Measurements from ENCODE around the gene MAPKAPK2.

Gene MAPKAPK2

DNA sequence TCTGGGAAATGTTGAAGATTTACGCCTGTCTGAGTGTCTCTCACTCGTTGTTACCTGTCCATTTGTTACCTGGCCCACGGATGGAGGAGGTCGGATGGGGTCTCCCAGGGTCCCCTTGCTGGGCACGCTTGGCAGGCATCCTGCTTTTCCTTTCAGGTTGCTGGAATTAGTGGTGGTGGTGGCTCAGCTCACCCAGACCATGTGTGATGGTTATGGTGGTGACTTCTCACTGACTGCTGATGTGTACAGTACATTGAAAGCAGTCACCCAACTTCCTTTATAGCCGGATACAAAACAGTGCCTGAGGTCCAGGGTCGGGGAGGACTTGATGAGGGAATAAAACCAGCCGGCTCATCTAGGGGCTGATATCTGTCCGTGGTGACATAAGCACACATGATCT lies 19.5 kb downstream of the MAPKAPK2 start:
- DNase-seq (ENCODE audit: low spot score): no peak

DNA sequence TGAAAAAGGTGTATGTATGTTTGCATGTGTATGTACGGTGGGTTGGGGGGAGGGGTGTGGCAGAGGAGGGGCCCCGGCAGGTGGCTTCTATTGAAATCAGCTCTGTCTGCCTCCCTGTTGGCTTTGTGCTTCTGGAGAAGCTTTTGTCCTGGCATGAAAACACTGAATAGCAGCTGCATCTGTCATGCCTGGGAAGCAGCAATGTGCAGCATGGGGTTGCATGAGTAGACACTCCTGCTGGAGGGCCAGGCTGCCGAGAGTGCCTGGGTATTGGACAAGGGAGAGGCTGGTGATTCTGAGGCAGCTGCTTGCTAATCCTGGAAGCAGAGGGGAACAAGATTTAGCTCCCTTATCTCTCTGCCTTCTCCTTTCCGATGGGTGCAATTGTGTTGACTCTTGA lies 20.5 kb downstream of the MAPKAPK2 start:
- DNase-seq (ENCODE audit: low spot score): peak; percentile 83

DNA sequence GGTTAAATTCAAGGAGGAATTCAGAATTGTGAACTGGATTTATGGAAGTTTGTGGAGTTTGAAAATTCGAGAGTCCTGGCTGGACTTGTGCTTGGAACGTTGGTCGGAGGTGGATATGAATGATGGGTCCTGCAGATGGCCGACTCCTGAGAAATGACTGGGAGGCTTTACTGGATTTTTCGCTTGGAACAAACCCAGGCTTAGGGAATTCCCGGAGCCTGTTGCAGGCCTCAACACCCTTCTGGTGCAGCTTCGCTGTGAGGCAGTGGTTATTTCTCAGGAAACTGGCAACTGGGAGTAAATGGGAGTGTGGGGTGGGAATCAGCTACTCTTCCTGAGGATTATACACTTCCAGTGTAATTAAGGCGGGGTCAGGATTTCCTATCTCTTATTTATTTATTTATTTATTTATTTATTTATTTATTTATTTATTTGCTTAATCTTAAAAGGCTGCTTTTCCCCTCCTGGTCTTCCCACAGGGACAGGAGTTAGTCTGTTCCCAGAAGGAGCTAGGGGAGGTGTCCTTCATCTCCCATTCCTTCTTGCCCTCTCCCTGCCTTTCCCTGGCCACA lies 21.1 kb downstream of the MAPKAPK2 start:
- no peak for DNase-seq (ENCODE audit: low spot score)

DNA sequence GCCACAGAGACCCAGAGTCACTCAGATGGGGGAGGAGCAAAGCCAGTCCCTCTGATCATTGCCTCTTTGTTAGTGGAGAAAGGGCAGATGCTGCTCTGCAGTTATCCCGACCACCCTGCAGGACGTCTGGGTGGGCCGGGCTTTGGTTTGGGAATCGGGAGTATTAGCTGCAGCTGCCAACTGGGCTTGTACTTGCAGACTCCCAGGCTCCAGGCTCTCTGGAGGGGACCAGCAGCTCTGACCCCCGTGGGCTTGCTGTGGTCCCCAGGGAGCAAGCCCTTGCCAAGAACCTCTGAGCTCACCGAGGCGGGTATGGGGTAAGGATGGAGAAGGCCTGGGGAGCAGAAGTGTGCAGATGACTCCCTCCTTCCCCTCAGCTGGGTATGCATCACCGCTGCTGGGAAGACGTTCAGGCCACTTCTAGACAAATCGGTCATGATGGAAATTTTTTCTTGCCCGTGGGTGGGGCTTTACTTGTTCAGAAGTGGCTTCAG lies 21.6 kb downstream of the MAPKAPK2 start:
- peak; percentile 91 for DNase-seq (ENCODE audit: low spot score)

DNA sequence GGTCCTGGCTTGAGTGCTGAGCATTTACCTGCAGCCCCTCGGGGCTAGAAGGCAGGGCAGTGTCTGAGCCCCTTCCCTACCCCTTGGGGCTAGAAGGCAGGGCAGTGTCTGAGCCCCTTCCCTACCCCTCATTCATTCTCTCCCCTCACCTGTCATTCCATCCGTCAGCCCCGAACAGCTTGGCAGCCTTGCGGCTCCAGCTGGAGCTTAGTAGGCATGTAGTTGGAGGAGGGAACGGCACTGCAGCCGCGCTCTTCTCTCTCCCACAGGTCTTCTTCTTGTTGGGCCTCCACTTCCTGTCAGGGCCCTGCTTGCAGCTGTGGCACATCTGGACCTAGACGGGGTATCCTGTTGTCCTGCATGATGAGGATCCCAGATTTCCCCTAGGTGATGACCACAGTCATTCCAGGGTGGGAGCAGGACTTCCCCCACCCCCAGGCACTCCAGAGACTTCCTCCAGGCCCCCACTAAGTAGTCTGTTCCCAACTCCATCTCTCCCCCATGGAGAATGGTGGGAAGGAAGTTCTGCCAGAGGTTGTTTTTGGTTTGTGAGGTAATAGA lies 22.2 kb downstream of the MAPKAPK2 start:
- DNase-seq (ENCODE audit: low spot score): no peak

DNA sequence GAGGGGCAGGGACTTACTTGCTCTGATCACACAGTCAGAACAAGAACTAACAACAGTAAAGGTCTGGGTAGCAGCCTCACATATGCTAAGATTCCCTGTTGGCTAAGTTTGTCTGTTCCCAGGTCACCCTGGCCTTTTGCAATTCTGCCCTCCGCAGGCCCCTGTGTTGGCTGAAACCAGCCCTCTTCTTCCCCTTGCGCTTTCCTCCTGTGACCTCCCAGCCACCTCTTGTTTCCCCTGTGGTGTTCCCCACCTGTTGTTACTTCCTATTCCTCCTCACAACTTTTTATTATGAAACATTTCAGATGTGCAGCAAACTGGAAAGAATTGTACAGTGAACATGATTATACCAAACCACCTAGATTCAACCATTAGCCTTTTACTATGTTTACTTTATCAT lies 23.4 kb downstream of the MAPKAPK2 start:
- no peak for DNase-seq (ENCODE audit: low spot score)

DNA sequence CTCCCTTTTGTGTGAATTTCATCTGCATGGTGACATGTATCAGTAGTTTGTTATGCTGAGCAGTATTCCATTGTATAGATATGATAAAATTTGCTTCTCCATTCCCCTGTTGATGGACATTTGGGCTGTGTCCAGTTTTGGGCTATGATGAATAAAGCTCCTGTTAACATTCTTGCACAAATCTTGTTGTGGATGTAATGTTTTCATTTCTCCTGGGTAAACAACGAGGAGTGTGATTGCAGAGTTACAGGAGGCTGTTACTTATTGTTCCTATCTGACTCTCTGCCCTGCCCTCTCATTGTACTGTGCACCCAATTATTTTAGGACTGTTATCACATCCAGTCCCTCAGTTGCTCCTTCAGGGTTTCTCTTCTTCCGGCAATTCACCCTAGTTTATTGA lies 24.2 kb downstream of the MAPKAPK2 start:
- no peak for DNase-seq (ENCODE audit: low spot score)

DNA sequence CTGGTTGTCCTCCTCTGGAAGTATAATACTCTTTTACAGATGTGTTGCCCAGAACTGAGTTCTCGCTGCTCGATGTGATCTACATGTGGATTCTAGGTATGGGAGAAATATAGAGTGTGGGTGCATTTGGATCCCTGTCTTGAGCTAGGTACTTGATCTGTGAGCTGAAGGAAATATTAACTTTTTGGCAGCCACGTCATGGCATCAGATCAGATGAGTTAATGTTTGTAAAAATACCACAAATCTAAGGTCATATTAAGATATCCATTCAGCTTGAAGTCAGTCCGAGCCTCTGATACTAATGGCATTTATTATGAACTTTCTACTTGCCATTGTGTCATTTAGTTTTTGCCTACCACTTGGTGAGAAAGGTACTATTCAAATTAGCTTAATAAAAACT lies 24.6 kb downstream of the MAPKAPK2 start:
- no peak for DNase-seq (ENCODE audit: low spot score)

DNA sequence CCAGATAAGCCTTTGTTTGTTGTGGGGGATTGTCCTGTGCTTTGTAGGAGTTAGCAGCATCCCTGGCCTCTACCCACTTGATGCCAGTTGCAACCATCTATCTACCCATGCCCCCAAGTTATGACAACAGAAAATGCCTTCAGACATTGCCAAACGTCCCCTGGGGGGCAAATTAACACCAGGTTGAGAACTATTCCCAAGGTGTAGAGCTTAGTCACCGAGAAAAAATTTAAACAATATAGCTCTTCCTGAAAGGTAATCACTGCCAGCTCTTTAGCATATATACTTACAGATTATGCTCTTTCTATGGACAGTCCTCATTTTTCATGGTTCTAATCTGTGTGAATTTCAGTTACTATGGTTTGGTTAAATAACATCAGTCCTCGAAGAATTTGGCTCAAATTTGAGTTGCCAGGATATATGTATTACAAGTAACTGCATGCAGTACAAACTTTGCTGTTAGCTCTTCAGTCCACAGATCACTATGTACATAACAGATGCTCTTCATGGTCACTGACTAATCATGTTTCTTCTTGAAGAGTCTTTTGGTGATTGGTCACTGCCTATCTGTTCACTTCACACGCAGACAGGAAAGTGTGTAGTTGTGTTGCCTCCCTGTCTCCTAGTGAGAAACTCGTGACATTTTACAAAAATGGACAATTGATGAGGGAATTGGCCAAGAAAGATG lies 25.2 kb downstream of the MAPKAPK2 start:
- DNase-seq (ENCODE audit: low spot score): no peak

DNA sequence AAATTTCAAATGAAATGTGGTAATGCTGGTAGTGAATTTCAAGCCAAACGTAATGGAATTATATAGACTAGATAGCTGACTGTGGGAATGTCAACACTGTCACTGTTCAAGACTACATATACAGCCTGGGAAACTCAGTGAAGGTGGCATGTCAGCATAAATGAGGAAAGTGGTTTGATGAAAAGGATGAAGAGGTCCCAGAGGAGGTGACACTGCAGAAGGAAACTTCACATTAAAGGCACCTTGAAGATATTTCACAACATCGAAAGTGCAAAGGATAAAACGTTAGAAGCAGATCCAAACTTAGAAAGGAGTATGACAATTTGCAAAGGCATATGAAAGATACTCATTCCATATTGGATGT lies 25.7 kb downstream of the MAPKAPK2 start:
- DNase-seq (ENCODE audit: low spot score): no peak

DNA sequence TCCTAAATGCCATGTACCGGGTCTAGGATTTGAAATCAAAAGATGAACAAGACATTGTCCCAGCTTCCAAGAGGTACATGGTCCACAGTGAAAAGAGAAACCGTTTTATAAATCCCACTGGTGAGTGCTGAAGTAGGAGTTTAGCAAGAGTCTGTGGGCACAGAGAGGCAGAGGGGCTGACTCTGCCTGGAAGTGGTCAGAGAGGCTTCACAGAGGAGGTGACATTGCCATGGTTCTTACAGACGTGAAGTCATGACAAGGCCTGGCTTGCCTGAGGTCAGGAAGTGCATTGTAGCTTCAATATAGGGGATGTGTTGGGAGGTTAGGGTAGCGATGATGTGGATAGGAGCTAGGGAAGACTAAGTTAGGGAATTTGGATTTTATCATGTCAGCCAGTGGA lies 28.4 kb downstream of the MAPKAPK2 start:
- DNase-seq (ENCODE audit: low spot score): no peak

DNA sequence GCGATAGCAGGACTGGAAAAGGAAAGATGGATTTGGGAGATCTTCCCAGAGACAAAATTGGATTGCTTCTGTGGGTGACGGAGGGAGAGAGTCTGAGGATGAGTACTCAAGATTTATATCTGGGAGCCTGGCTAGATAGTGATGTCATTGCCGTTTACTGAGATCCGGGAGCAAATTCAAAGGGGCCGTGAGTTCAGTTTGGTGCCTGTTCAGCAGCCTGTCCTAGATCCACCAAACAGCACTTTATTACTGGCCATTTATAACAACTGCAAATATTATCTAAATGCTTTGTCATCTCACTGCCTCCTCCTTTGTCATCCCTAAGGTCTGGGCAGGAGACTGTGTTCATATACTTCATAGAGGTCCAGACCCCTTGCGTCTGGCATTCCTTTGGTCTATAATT lies 29.2 kb downstream of the MAPKAPK2 start:
- peak; percentile 29 for DNase-seq (ENCODE audit: low spot score)

DNA sequence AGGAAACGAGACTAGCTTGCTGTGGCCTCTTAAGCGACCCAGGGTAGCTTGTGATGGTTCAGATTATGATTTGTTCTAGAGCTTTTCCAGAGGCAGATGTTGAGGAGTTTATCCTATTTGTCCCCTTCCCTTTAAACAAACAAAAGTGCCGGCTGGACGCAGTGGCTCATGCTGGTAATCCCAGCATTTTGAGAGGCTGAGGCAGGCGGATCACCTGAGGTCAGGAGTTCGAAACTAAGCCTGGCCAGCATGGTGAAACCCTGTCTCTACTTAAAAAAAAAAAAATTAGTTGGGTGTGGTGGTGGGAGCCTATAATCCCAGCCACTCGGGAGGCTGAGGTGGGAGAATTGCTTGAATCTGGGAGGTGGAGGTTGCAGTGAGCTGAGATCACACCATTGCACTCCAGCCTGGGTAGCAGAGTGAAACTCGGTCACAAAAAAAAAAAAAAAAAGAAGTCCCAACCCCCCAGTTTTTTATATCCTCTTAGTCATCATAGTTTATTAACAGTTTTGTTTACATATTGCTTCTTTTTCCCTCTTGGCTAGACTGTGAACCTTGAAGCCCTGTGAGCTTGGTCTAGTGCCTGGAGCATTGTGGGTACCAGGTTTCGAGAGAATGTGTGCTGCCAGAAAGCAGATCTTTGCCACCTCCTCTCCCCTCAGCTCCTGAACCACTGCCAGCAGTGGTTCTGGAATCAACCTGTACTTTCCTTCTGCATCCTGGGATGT lies 29.8 kb downstream of the MAPKAPK2 start:
- DNase-seq (ENCODE audit: low spot score): peak; percentile 39

DNA sequence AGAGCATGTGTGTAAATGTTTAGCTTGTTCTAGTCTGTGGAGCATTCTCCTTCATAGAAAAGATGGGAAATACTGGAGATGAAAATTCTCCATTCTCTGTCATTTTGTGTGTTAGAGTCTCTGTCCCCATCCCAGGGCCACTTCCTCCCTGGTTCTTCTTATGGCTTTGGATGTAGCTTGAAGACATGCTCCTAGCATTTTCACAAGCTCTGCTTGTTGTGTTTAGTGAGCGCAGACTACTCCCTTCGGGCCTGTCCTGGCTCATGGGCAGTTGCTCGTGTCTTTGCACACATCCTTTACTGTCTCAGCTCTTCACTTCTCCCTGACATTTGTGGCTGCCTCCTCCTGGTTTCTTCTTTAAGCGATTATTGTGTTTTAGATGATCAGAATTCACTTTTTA lies 30.4 kb downstream of the MAPKAPK2 start:
- no peak for DNase-seq (ENCODE audit: low spot score)

DNA sequence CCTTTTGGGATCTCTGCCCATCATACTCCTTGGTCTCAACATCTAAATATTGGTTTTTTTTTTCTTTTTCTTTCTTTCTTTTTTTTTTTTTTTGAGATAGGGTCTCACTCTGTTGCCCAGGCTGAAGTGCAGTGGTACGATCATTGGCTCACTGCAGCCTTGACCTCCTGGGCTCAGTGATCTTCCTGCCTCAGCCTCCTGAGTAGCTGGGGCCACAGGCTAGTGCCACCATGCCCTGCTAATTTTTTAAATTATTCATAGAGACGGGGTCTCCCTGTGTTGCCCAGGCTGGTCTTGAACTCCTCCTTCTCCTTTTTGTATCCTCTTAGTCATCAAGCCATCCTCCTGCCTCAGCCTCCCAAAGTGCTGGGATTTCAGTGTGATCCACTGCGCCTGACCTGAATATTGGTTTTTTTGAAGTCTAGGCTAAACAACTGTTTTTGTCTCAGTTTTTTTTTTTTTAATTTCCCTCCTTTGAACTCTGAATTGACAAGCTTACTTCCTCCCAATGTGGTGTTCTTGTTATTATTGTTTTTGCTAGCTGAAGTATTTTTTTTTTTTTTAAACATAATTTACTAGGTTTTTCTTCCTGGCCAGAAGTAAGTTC lies 30.9 kb downstream of the MAPKAPK2 start:
- DNase-seq (ENCODE audit: low spot score): no peak

DNA sequence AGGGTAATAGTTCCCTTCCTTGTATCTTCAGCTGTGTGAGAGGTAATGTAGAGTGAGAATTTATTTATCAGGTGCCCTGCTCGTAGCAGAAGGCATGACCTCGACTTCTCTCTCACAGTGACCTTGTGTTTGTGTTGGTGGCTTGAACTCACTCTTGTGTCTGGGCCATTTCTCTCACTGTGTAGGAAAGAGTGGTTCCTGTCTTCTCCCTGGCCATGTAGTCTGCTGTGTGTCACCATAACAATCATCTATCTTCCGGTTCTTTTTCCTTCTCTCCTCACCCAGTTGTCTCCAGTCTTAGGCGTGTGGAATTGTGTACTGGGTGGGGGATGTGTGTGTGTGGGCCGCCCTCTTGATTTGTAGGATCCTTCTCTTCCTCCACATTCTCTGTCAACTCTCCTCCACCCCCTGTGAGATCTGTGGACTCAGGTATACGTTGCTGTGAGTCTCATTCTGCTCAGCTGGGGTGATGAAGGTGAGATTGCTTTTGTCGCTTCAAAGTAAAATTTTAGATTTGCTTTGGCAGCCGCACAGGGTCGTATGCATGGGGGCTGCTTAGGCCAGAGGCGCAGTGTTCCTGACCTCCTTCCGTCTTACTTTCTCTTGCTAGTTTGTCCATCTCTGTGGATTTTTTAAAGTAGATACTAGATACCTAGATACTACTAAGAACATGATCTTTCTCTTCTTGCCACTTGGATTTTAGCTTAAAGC lies 31.6 kb downstream of the MAPKAPK2 start:
- no peak for DNase-seq (ENCODE audit: low spot score)

DNA sequence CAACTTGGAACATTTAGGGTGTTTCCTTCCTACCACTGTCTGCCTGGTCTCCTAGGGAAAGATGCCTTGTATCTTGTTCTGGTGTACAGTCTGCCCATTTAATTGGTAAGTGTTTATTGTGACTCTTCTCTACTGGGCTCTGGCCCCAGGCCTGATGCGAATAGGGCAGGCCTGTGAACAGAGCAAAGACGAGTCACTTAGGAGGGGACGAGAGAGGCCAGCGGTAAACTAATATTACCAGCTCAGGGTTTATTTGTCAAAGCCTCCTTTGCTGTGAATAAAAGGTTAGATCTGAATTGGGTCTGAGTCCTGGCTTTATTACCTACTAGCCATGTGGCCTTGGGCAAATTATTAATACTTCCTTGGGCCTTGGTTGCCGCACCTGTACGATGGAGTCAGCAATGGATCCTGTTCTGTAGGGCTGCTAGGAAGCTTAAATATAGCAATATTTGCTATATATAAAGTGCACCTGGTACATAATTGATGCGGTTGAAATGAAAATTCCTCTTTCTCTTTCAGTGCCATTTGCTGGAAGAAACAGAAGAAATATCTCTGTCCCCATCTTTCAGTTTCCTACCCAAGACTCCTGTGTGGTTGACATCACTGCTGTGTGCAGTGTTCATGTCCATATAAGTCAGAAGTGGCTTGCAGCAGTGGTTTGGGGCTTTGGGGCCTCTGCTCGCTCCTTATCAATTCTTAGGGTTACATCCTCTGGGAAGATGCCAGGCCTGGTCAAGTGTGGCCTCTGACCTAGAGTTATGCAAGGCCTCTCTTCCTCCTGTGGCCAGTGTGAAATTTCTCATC lies 32.4 kb downstream of the MAPKAPK2 start:
- DNase-seq (ENCODE audit: low spot score): no peak

DNA sequence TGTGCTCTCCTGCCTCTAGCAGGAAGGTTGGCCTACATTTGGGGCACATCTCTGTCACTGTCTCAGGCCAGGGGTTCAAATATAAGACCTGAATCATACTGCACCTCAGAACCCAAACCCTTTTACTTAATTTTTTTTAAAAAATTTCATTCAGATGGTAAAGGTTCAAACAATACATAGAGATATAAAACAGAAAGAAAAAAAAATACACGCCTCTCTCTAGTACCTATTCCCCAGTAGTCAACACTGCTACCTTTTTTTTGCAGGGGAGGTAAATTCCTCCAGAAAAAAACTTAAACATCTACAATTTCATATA lies 32.9 kb downstream of the MAPKAPK2 start:
- no peak for DNase-seq (ENCODE audit: low spot score)

DNA sequence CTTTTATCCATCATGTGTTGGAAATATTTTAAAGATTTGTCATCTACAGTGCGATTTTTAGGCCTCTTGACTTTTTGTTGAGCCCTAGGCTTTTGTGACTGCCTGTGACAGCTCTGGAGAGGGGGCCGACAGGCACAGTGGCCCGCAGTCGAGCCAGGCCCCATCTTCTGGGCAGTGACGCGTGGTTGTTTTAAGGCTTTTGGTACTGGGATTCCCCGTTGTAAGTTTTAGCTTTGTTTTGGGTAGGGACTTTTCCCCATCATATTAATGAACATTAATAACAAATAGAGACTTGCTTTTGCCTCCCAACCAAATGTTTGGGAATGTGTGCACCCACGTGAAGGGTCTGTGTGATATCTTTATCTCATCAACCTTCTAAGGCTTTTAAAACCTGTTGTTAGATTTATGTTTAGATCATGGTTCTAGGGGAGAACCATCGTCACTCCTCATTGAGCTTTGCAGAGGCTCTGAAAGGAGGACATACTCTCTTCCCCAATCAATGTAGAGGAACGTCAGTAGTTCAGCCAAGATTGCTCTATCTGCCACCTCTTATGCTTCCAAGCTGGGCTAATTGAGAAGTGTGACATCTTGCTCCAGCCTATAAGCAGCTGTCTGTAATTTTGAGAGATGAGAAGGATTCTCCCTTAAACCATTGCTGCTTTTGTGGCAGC lies 34.6 kb downstream of the MAPKAPK2 start:
- no peak for DNase-seq (ENCODE audit: low spot score)

DNA sequence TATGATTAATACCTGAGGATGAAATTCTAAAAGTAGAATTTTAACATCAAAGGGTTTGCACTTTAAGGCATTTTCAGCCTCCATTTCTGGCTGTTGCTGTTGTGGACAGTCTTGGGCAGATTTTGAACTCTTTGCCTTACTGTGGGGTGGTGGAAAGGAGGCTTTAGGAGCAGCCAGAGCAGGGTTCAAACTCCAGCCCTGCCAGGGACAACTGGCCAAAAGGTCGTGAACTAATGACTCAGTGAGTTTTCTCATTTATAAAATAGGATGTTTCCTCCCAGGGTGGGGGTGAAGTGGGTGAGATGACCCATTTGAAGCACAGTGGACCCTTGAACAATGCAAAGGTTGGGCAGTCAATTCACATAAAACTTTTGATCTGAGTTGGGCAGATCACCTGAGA lies 36.7 kb downstream of the MAPKAPK2 start:
- DNase-seq (ENCODE audit: low spot score): no peak

Data from GM03348 (cell line).